Ascending aorta (tissue), 2 donors: ENCODE results near the gene CSGALNACT2. TPM values are rescaled to one million over a fixed set of nuclear protein-coding genes. Genes with fewer than 3 reads are reported as not detected.

Experiments used
- DNase-seq, 2 donors: peaks; one replicate each; pipeline ENCODE4 v3.0.0-alpha.2; 2019; ENCODE audit warnings: low spot score in 2 of 2
- H3K27ac ChIP-seq, 2 donors: fragments of 200-600 bp; sonication (generic); one replicate each; pipeline ENCODE4 v1.5.1; 2016 to 2017; ENCODE audit warnings: mild to moderate bottlenecking in 1 of 2
- H3K27me3 ChIP-seq: fragments of 200-600 bp; sonication (generic); one replicate; pipeline ENCODE4 v1.5.1; 2017
- H3K36me3 ChIP-seq, 2 donors: fragments of 200-600 bp; sonication (generic); one replicate each; pipeline ENCODE4 v1.5.1; 2016
- H3K4me1 ChIP-seq, 2 donors: fragments of 200-600 bp; sonication (generic); one replicate each; pipeline ENCODE4 v1.5.1; 2016 to 2017; ENCODE audit warnings: mild to moderate bottlenecking in 1 of 2
- H3K4me3 ChIP-seq, 2 donors: fragments of 200-600 bp; sonication (generic); one replicate each; pipeline ENCODE4 v1.5.1; 2016 to 2017; ENCODE audit warnings: mild to moderate bottlenecking in 1 of 2
- H3K9me3 ChIP-seq, 2 donors: fragments of 200-600 bp; sonication (generic); one replicate each; pipeline ENCODE4 v1.5.1; 2016
- CTCF ChIP-seq, 3 experiments: fragments of 200-600 bp in 2 of 3; fragments of 450-650 bp in 1 of 3; sonication (generic) in 2 of 3; IDR thresholded peaks; one replicate each; pipeline ENCODE4 v1.5.1; 2016 to 2019; ENCODE audit warnings: antibody characterized with exemption in 3 of 3, mild to moderate bottlenecking in 1 of 3, moderate library complexity in 1 of 3
- intact Hi-C: fragments of 100-400 bp; cut with DNase I; formaldehyde crosslinking; loops from one replicate; pipeline ENCODE4 v1.15.1; 2023
- total RNA-seq: library from RNA; depleted of rRNA; stranded (reverse); fragments of >200 nt; gene quantifications from one replicate; pipeline ENCODE4 v1.1.0, GENCODE V29; 2016

The CSGALNACT2 gene
- total RNA-seq, 1 donor from 2014 or later, result 19.7 TPM

- intact Hi-C loops, result no loop called here
Measured at GRCh38 chr10:43151371-43151770, 13.1 kb downstream of the CSGALNACT2 start.

GRCh38 chr10:43153901-43154300 lies 15.7 kb downstream of the CSGALNACT2 start:
- Histone ChIP-seq H3K9me3 (peaks cover 0 to 6% of the 10 kb centered on the region in 2 donors), H3K4me3 (no peak overlapping the region), H3K27ac (no peak overlapping the region), H3K36me3 (no peaks in the 10 kb centered on the region), H3K4me1 (peaks cover 0 to 8% of the 10 kb centered on the region in 2 donors), H3K27me3 (no peaks in the 10 kb centered on the region)
- intact Hi-C loops, result no loop called here
- TF ChIP-seq CTCF (IDR thresholded peaks at IDR 0.05), result no peak
- DNase-seq, result no peak

More at GRCh38 chr10:43151371-43151770, 13.1 kb downstream of the CSGALNACT2 start:
- Histone ChIP-seq H3K4me3 (no peak overlapping the region), H3K27me3 (no peaks in the 10 kb centered on the region), H3K4me1 (peaks cover 0 to 3% of the 10 kb centered on the region in 2 donors), H3K9me3 (peaks cover 0 to 13% of the 10 kb centered on the region in 2 donors), H3K36me3 (no peaks in the 10 kb centered on the region), H3K27ac (no peak overlapping the region)
- no peak for TF ChIP-seq CTCF (IDR thresholded peaks at IDR 0.05)
- DNase-seq, result no peak

DNA sequence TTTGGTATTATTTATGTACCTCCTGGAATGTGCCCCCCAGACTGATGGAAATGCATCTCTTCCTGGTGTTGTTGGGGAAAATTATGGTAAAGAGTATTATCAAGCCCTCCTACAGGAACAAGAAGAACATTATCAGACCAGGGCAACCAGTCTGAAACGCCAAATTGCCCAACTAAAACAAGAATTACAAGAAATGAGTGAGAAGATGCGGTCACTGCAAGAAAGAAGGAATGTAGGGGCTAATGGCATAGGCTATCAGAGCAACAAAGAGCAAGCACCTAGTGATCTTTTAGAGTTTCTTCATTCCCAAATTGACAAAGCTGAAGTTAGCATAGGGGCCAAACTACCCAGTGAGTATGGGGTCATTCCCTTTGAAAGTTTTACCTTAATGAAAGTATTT lies 17.0 kb downstream of the CSGALNACT2 start:
- no peak for DNase-seq
- H3K4me1 ChIP-seq, result peaks cover 3 to 8% of the 10 kb centered on the region in 2 donors
- no peak for TF ChIP-seq CTCF (IDR thresholded peaks at IDR 0.05)
- H3K27ac ChIP-seq, result no peak overlapping the region
- no peaks in the 10 kb centered on the region for H3K9me3 ChIP-seq
- intact Hi-C loops, result no loop called here
- no peak overlapping the region for H3K4me3 ChIP-seq
- no peaks in the 10 kb centered on the region for H3K27me3 ChIP-seq
- no peaks in the 10 kb centered on the region for H3K36me3 ChIP-seq

- TF ChIP-seq CTCF (IDR thresholded peaks at IDR 0.05), result no peak
- Histone ChIP-seq H3K4me1 (peaks cover 3 to 8% of the 10 kb centered on the region in 2 donors), H3K27me3 (no peaks in the 10 kb centered on the region), H3K27ac (no peak overlapping the region), H3K9me3 (no peaks in the 10 kb centered on the region), H3K4me3 (no peak overlapping the region), H3K36me3 (no peaks in the 10 kb centered on the region)
- no peak for DNase-seq
- intact Hi-C loops, result no loop called here
Measured at GRCh38 chr10:43155741-43156140, 17.5 kb downstream of the CSGALNACT2 start.

DNA sequence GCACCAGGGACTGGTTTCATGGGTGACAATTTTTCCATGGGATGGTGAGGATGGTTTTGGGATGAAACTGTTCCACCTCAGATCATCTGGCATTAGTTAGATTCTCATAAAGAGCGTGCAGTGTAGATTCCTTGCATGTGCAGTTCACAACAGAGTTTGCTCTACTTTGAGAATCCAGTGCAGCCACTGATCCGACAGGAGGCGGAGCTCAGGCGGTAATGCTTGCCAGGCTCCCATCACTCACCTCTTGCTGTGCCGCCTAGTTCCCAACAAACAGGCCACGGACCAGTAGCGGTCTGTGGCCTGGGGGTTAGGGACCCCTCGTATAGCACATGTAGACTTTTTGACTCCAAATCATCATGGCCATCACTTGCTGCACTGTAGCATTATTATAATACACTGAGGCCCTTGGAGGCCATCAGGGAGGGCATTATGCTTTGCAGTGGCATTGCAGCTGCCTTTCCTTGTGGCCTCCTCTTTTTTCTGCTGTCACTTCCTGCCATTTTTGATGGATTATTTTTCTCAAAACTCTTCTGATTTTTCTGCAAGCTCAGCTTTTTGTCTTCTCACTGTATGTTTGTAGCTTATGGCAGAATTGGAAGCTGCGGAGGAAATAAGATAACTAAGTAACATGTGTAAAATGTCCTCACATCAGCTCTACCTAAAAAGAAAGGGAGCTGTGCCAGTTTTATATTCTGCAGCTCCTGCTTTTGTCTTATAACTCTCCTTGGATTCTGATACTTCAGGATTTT lies 18.5 kb downstream of the CSGALNACT2 start:
- H3K9me3 ChIP-seq, result no peaks in the 10 kb centered on the region
- no peak overlapping the region for H3K4me3 ChIP-seq
- H3K4me1 ChIP-seq, result peaks cover 3 to 8% of the 10 kb centered on the region in 2 donors
- intact Hi-C loops, result no loop called here
- TF ChIP-seq CTCF (IDR thresholded peaks at IDR 0.05), result no peak
- no peaks in the 10 kb centered on the region for H3K27me3 ChIP-seq
- no peak for DNase-seq
- H3K36me3 ChIP-seq, result peaks cover 3 to 6% of the 10 kb centered on the region in 2 donors
- H3K27ac ChIP-seq, result no peak overlapping the region
